Subcutaneous abdominal adipose tissue (tissue), 5 donors: ENCODE results near the gene CDH26.
A peak's percentile ranks its signal among the peaks of the same experiment; 100 is the strongest.

Experiments
- H3K27ac ChIP-seq: one replicate; pipeline ENCODE4 v1.7.0; 2013; ENCODE audit warnings: low read depth, mild to moderate bottlenecking, inconsistent platforms, low read length, moderate library complexity
- H3K27me3 ChIP-seq, 5 donors: one replicate each; pipeline ENCODE4 v1.7.0; 2013; ENCODE audit warnings: low read length in 5 of 5, inconsistent platforms in 1 of 5; ENCODE audit not compliant: control insufficient read depth in 5 of 5, insufficient read depth in 4 of 5
- H3K36me3 ChIP-seq, 5 donors: one replicate each; pipeline ENCODE4 v1.7.0; 2013; ENCODE audit warnings: low read length in 5 of 5; ENCODE audit not compliant: control insufficient read depth in 5 of 5, insufficient read depth in 5 of 5
- H3K4me1 ChIP-seq, 5 donors: one replicate each; pipeline ENCODE4 v1.7.0; 2013; ENCODE audit warnings: low read length in 5 of 5, mild to moderate bottlenecking in 3 of 5, moderate library complexity in 1 of 5; ENCODE audit not compliant: control insufficient read depth in 5 of 5, insufficient read depth in 5 of 5
- H3K4me3 ChIP-seq, 5 donors: one replicate each; pipeline ENCODE4 v1.7.0; 2013; ENCODE audit warnings: low read length in 5 of 5, low read depth in 1 of 5
- H3K9ac ChIP-seq, 5 donors: one replicate each; pipeline ENCODE4 v1.7.0; 2013; ENCODE audit warnings: low read length in 5 of 5, mild to moderate bottlenecking in 4 of 5, moderate library complexity in 3 of 5
- H3K9me3 ChIP-seq, 5 donors: one replicate each; pipeline ENCODE4 v1.7.0; 2013; ENCODE audit warnings: low read length in 5 of 5; ENCODE audit not compliant: control insufficient read depth in 5 of 5
- donor health status: healthy.
- donor health status: healthy.
- donor health status: healthy.
- donor health status: healthy.
- donor health status: healthy.

The CDH26 gene

GRCh38 chr20:60057123-60057865 is 99.1 kb downstream of the CDH26 start:
- H3K4me1 ChIP-seq: peaks cover 6 to 55% (median 19%) of the 10 kb centered on the region in 5 donors
- H3K27me3 ChIP-seq: peaks cover 0 to 27% (median 11%) of the 10 kb centered on the region in 5 donors
- H3K36me3 ChIP-seq: no peaks in the 10 kb centered on the region
- no peak overlapping the region for H3K27ac ChIP-seq
- peak overlapping the region in 1 of 5 donors; percentile 16 for H3K9ac ChIP-seq
- no peaks in the 10 kb centered on the region for H3K9me3 ChIP-seq
- H3K4me3 ChIP-seq: peak overlapping the region in 1 of 5 donors; percentile 10

DNA sequence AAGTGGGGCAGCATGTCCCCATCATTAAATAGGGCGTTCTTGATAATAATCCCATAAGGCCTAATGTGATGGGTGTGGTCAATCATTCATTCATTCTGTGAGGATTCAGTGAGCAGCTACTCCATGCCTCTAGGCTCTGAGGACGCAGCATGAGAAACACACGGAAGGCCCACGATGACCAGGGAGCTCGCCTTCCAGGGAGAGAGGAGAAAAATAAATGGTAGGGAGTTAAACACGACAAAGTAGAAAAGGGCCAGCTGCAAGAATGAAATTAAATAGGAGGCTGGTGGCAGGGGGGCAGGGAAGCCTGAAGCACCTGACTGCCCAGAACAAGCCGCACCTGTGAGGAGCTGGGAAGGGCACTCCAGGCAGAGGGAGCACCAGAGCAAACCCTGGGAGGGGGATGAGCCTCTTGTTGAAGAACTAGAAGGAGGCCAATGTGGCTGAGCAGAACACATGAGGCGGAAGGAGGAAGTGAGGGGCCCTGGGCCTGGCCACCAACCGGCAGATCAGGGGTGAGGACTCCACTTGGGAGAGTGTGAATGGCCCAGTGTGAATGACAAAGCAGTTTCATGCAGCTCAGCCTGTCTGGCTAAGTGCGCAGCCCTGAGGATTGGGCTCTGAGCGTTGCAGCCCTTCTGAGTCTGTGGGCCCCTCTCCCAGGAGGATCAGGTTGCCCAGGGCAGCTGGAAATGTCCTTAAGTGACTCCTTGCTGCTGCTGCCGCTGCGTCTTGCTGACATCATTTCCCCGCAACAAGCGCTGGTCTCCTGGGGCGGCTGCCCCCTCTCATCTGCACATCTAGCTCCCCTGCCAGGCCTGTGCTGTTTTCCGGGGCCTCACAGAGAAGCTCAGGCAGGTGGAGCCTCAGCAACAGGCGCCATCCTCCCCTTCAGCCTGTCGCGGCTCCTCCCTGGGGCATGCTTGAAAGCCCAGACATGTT is 99.9 kb downstream of the CDH26 start:
- Histone ChIP-seq H3K9ac (peak overlapping the region in 2 of 5 donors; percentile 26 to 38), H3K4me1 (peaks cover 8 to 63% (median 28%) of the 10 kb centered on the region in 5 donors), H3K27ac (peak overlapping the region; percentile 6), H3K36me3 (no peaks in the 10 kb centered on the region), H3K27me3 (peaks cover 0 to 19% (median 5%) of the 10 kb centered on the region in 5 donors), H3K9me3 (no peaks in the 10 kb centered on the region), H3K4me3 (peak overlapping the region in 3 of 5 donors; percentile 6 to 39 (median 8))

DNA sequence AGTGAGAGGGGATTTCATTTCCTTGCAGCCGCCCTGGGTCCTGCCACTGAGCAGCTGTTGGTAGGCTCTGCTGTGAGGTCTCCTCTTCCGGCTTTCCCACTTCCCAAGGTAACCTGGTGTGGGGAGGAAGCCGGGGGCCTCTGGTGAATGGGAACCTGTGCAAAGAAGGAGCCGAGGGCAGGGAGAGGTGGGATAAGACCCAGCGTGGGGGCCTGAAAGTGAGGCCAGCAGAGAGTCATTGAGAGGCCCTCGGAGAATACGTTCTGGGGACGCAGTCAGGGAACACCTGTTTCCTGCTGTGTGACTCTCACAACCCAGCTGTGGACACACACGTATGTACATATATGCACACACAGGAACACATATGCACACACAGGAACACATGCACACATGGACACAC is 100.7 kb downstream of the CDH26 start:
- Histone ChIP-seq H3K36me3 (no peaks in the 10 kb centered on the region), H3K27me3 (peaks cover 0 to 13% (median 1%) of the 10 kb centered on the region in 5 donors), H3K4me1 (peaks cover 8 to 71% (median 35%) of the 10 kb centered on the region in 5 donors), H3K9ac (peak overlapping the region in 1 of 5 donors; percentile 38), H3K4me3 (peak overlapping the region in 1 of 5 donors; percentile 39), H3K9me3 (no peaks in the 10 kb centered on the region), H3K27ac (peak overlapping the region; percentile 6)

- no peak overlapping the region for H3K27ac ChIP-seq
- no peaks in the 10 kb centered on the region for H3K36me3 ChIP-seq
- H3K27me3 ChIP-seq: peaks cover 0 to 13% (median 0%) of the 10 kb centered on the region in 5 donors
- peaks cover 8 to 66% (median 33%) of the 10 kb centered on the region in 5 donors for H3K4me1 ChIP-seq
- no peak overlapping the region for H3K4me3 ChIP-seq
- H3K9me3 ChIP-seq: no peaks in the 10 kb centered on the region
- H3K9ac ChIP-seq: no peak overlapping the region
These were observed 101.9 kb downstream of the CDH26 start for GRCh38 chr20:60060006-60060557.

- Histone ChIP-seq H3K9ac (no peak overlapping the region), H3K27ac (no peak overlapping the region), H3K4me1 (peaks cover 8 to 61% (median 30%) of the 10 kb centered on the region in 5 donors)
These were observed 102.4 kb downstream of the CDH26 start for GRCh38 chr20:60060593-60060992.

GRCh38 chr20:60062431-60063047 is 104.3 kb downstream of the CDH26 start:
- no peak overlapping the region for H3K27ac ChIP-seq
- no peaks in the 10 kb centered on the region for H3K9me3 ChIP-seq
- H3K27me3 ChIP-seq: peaks cover 0 to 8% (median 0%) of the 10 kb centered on the region in 5 donors
- peaks cover 6 to 47% (median 29%) of the 10 kb centered on the region in 5 donors for H3K4me1 ChIP-seq
- no peak overlapping the region for H3K9ac ChIP-seq
- H3K4me3 ChIP-seq: peak overlapping the region in 1 of 5 donors; percentile 8
- no peaks in the 10 kb centered on the region for H3K36me3 ChIP-seq

More at GRCh38 chr20:60060593-60060992, 102.4 kb downstream of the CDH26 start:
- Histone ChIP-seq H3K36me3 (no peaks in the 10 kb centered on the region), H3K27me3 (peaks cover 0 to 10% (median 0%) of the 10 kb centered on the region in 5 donors), H3K4me3 (no peak overlapping the region), H3K9me3 (no peaks in the 10 kb centered on the region)

- Histone ChIP-seq H3K4me1 (peaks cover 4 to 42% (median 24%) of the 10 kb centered on the region in 5 donors), H3K36me3 (no peaks in the 10 kb centered on the region), H3K9ac (no peak overlapping the region), H3K4me3 (no peak overlapping the region), H3K27me3 (peaks cover 0 to 5% (median 0%) of the 10 kb centered on the region in 5 donors), H3K9me3 (no peaks in the 10 kb centered on the region), H3K27ac (no peak overlapping the region)
These were observed 104.8 kb downstream of the CDH26 start for GRCh38 chr20:60063048-60063451.

DNA sequence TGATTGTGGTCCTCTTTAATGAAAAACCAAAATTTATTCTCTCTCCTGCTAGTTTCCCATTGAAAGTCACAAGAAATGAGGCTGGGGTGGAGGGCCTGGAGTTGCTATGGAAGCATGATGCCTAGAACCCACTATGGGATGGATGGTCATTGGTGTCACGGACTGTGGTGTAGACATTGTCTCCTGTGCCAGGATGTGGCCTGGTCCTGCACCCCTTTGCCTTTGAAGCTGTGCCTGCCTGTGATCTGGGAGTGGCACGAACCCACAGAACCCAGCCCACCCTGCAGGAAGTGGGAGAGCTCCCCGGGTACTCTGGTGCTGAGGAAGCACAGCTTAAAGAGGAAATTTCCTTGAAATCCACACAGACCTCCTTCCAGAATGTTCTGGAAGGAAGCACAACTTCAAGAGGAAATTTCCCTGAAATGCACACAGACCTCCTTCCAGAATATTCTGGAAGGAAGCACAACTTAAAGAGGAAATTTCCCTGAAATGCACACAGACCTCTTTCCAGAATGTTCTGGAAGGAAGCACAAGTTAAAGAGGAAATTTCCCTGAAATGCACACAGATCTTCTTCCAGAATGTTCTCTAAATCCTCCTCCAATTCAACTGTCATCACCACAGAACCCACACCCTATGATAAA is 105.6 kb downstream of the CDH26 start:
- Histone ChIP-seq H3K9me3 (no peaks in the 10 kb centered on the region), H3K4me1 (peaks cover 2 to 34% (median 17%) of the 10 kb centered on the region in 5 donors), H3K27me3 (peaks cover 0 to 5% (median 0%) of the 10 kb centered on the region in 5 donors), H3K4me3 (no peak overlapping the region), H3K36me3 (no peaks in the 10 kb centered on the region), H3K9ac (no peak overlapping the region), H3K27ac (no peak overlapping the region)
